Stimulated activated naive B cell treated with anti-CD40 and anti-IgM and Interleukin-4, amounts not matched to agents 10 μg/mL and 1 μg/mL and 100 μg/mL, for 72 hours (primary cell): Measurements from ENCODE around the gene TTLL1.

Source experiments
- ATAC-seq, 2 donors: fragments of 150-1000 bp; cut with Tn5 transposase; replicated peaks; 2 replicates each; pipeline ENCODE4 v1.10.0; 2021; ENCODE audit warnings: moderate library complexity in 1 of 2
- DNase-seq: peaks from one replicate; pipeline ENCODE4 v3.0.0; 2021
- H3K27ac Mint-ChIP-seq: one replicate; pipeline ENCODE4 v1.8.0; 2022; ENCODE audit warnings: mild to moderate bottlenecking, mixed read lengths
- H3K27me3 Mint-ChIP-seq, 2 donors: one replicate each; pipeline ENCODE4 v1.8.0; 2022; ENCODE audit warnings: mixed read lengths in 2 of 2
- H3K36me3 Mint-ChIP-seq, 2 donors: one replicate each; pipeline ENCODE4 v1.8.0; 2022; ENCODE audit warnings: mixed read lengths in 2 of 2, mild to moderate bottlenecking in 1 of 2
- H3K4me1 Mint-ChIP-seq, 2 donors: one replicate each; pipeline ENCODE4 v1.8.0; 2022; ENCODE audit warnings: mixed read lengths in 2 of 2, mild to moderate bottlenecking in 1 of 2
- H3K4me3 Mint-ChIP-seq, 2 donors: one replicate each; pipeline ENCODE4 v1.8.0; 2022; ENCODE audit warnings: mild to moderate bottlenecking in 2 of 2, mixed read lengths in 2 of 2, moderate library complexity in 1 of 2
- H3K9me3 Mint-ChIP-seq, 2 donors: one replicate each; pipeline ENCODE4 v1.8.0; 2022; ENCODE audit warnings: mixed read lengths in 2 of 2, mild to moderate bottlenecking in 1 of 2

Gene TTLL1

DNA sequence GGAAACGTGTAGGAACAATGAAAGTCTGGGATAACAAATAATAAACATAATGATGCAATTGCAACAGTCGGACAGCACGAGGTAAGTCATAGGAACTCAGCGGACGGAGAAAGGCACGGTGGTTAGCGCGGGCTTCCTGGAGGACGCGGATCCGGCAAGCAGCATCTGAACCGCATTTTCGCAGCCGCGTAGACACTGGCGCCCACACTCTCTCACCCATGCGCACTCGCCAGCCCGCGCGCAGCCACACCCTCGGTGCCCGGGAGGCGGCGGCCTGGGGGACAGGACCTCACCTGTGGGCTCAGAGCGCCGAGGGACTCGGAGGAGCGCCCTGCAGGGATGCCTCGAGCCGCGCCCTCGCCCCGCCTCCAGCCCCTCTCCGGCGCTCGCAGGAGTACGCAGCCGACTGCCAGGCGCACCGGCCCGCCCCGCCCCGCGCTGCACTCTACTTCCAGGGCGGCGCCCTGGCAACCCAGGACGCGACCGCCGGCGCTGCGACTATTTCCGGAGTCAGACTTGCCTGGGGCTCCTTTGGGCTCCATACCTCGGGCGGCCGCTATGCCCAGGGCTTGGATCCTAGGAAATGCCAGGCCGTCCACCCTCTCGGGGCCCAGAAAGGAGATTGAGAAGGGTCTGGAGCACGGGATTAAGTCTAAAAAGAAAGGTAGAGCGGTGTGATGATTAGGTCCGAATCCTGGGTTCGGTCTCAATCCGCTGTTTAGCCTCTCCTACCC is at the start of gene TTLL1:
TSS of gene TTLL1 (minus strand) at position 408 of the 734 bp plus-strand sequence. CDS start 13,805 bp downstream, outside the sequence.
- peaks cover 5 to 8% of the 10 kb centered on the region in 2 donors for H3K36me3 Mint-ChIP-seq
- H3K27me3 Mint-ChIP-seq = no peaks in the 10 kb centered on the region
- peak within 1 kb of the TSS; percentile 62 for H3K27ac Mint-ChIP-seq
- H3K4me3 Mint-ChIP-seq = peak within 1 kb of the TSS; percentile 84 to 92
- peak; percentile 92 to 93 for ATAC-seq
- DNase-seq = peak; percentile 87
- H3K9me3 Mint-ChIP-seq = no peaks in the 10 kb centered on the region
- H3K4me1 Mint-ChIP-seq = peaks cover 10 to 25% of the 10 kb centered on the region in 2 donors

DNA sequence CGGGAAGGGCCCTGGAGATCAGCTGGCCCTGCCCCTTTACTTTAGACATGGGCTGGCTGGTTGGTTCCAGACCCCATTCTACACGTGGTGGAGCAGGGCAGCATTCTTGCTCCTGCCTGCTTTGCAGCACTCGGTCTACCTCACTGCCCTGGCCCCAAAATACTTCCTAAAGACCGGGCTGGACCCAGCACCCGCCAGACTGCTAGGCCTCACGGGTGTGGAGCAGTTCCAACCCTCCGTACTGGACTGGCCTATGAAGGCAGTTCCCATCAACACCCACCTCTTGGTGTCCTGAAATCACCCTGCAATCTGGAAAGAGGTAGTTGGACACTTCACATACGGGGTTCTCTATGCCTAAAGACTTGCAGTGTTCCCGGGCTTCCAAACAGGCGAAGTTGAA is 47.6 kb upstream of the TTLL1 start:
- H3K4me1 Mint-ChIP-seq = peaks cover 7 to 32% of the 10 kb centered on the region in 2 donors
- DNase-seq = no peak

DNA sequence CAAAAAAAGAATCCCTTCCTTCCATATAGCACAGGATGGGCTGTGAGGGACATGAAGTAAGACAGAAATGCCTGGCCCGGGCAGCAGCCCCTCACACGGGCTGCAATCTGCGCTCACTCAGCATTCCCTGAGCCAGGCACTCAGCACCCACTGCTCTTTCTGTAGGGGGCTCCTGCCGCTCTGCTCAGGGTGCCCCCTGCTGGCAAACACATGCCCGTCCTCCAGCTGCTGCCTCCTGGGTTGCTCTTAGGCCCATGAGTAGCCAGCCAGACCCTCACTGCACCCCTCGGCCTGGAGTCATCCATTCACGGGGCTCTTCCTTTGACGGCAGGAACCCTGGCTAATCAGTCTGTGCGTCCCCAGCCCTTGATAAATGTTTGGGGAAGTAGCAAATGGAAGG is 47.1 kb upstream of the TTLL1 start:
- DNase-seq (no peak), ATAC-seq (peak; percentile 81 to 83)
- no peak overlapping the region for H3K27ac Mint-ChIP-seq
- no peaks in the 10 kb centered on the region for H3K9me3 Mint-ChIP-seq
- no peaks in the 10 kb centered on the region for H3K27me3 Mint-ChIP-seq
- H3K4me3 Mint-ChIP-seq = no peak overlapping the region
- H3K4me1 Mint-ChIP-seq = peaks cover 7 to 31% of the 10 kb centered on the region in 2 donors
- H3K36me3 Mint-ChIP-seq = peaks cover 74 to 84% of the 10 kb centered on the region in 2 donors

More for the DNA sequence above, 47.6 kb upstream of the TTLL1 start:
- H3K27me3 Mint-ChIP-seq = no peaks in the 10 kb centered on the region
- no peak overlapping the region for H3K27ac Mint-ChIP-seq
- no peak overlapping the region for H3K4me3 Mint-ChIP-seq
- H3K9me3 Mint-ChIP-seq = no peaks in the 10 kb centered on the region
- no peak for ATAC-seq
- peaks cover 69 to 78% of the 10 kb centered on the region in 2 donors for H3K36me3 Mint-ChIP-seq

DNA sequence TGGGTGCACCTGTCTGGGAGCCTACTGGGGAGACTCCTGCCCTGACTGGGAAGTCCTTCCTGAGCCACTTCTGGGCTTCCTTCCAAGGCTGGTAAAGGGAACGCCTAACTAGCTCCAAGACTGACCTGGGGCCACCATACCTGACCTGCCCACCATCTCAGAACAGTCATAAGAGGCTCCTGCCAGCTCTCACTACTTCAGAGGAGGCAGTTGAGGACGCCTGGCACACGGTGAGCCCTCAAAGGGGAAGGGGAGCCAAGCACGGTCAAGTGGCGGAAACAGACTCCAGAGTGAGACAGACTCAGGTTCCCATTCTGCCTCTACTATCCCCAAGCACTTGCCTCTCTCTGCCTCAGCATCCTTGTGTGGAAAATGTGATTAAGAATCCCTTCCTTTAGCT is 46.4 kb upstream of the TTLL1 start:
- no peaks in the 10 kb centered on the region for H3K9me3 Mint-ChIP-seq
- DNase-seq (no peak), ATAC-seq (no peak)
- H3K4me3 Mint-ChIP-seq = no peak overlapping the region
- no peaks in the 10 kb centered on the region for H3K27me3 Mint-ChIP-seq
- no peak overlapping the region for H3K27ac Mint-ChIP-seq
- peaks cover 78 to 80% of the 10 kb centered on the region in 2 donors for H3K36me3 Mint-ChIP-seq
- H3K4me1 Mint-ChIP-seq = peaks cover 7 to 26% of the 10 kb centered on the region in 2 donors

DNA sequence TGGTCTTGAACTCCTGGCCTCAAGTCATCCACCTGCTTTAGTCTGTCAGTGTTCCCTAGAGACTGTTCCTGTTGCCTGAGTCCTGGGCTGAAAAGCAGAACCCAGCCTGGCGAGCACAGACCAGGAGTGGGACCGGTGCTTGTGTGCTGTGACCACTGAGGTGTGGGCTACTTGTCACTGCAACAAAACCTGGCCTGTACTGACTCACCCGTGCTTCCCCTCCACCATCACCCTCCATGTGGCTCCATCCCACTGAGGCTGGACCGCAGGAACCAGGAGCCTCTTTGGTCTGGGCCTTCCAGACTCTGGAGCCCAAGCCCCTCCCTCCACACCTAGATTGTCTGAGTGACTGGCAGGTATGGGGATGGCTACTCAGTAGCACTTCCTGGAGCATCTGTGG is 45.4 kb upstream of the TTLL1 start:
- ATAC-seq (no peak), DNase-seq (no peak)
- H3K27ac Mint-ChIP-seq = no peak overlapping the region
- H3K4me3 Mint-ChIP-seq = no peak overlapping the region
- peaks cover 12 to 25% of the 10 kb centered on the region in 2 donors for H3K4me1 Mint-ChIP-seq
- peaks cover 0 to 6% of the 10 kb centered on the region in 2 donors for H3K27me3 Mint-ChIP-seq
- H3K9me3 Mint-ChIP-seq = no peaks in the 10 kb centered on the region
- H3K36me3 Mint-ChIP-seq = peaks cover 74 to 78% of the 10 kb centered on the region in 2 donors

DNA sequence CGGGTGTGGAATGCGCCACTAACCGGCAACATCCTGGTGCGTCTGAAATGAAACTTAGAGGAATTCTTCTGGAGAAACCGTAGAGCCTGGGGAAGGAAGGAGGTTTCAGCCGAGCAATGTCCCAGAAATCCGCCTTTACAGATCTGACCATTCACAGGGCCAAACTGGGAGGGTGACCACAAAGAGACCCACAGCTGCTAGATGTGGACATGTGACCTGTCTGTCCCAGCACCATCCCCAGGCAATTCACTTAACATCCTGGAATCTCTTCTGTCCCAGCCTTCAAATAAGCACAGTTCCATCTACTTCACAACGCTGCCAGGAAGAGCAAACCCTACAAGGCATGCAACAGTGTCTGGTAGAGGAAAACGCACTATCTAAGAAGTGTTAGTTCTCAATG is 44.2 kb upstream of the TTLL1 start:
- Mint-ChIP-seq H3K9me3 (no peaks in the 10 kb centered on the region), H3K4me3 (no peak overlapping the region), H3K36me3 (peaks cover 70 to 71% of the 10 kb centered on the region in 2 donors), H3K4me1 (peaks cover 17 to 31% of the 10 kb centered on the region in 2 donors), H3K27ac (no peak overlapping the region), H3K27me3 (peaks cover 8 to 15% of the 10 kb centered on the region in 2 donors)
- DNase-seq (no peak), ATAC-seq (no peak)

DNA sequence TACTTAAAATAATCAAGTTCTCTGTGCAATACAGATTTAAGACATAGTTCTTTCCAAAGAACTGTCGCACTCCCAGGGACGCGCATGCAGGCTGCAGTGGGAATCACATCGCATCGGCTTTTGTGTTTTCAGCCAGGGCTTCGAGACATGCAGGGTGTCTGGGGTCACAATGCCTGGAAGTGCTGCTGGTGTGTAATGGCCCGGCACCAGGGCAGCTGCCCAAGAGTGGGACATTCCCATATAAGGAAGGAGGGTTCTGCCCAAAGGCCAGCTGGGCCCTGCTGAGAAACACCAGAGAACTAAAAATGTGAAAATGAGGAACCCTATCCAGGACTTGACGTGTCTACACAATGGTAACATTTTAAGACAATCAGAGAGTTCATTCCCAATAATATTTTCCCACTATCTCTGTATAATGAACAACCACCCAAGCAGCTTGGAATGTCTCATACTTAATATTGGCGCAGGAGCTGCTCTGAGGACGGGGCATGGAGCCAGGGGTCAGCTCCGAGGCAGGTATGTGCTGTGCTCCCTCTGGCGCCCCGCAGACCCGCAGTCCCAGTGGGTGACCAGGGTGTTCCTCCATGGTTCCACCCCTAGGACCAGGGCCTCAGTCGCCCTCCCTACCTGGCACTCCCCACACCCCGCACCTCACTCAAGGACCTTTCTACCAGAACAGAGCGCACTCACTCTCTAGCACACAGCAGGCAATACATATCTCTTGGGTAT is 42.7 kb upstream of the TTLL1 start:
- Mint-ChIP-seq H3K27ac (no peak overlapping the region), H3K4me1 (peaks cover 21 to 42% of the 10 kb centered on the region in 2 donors), H3K27me3 (peaks cover 15 to 26% of the 10 kb centered on the region in 2 donors), H3K4me3 (no peak overlapping the region), H3K36me3 (peaks cover 60% of the 10 kb centered on the region in 2 donors), H3K9me3 (no peaks in the 10 kb centered on the region)
- ATAC-seq (no peak), DNase-seq (no peak)

DNA sequence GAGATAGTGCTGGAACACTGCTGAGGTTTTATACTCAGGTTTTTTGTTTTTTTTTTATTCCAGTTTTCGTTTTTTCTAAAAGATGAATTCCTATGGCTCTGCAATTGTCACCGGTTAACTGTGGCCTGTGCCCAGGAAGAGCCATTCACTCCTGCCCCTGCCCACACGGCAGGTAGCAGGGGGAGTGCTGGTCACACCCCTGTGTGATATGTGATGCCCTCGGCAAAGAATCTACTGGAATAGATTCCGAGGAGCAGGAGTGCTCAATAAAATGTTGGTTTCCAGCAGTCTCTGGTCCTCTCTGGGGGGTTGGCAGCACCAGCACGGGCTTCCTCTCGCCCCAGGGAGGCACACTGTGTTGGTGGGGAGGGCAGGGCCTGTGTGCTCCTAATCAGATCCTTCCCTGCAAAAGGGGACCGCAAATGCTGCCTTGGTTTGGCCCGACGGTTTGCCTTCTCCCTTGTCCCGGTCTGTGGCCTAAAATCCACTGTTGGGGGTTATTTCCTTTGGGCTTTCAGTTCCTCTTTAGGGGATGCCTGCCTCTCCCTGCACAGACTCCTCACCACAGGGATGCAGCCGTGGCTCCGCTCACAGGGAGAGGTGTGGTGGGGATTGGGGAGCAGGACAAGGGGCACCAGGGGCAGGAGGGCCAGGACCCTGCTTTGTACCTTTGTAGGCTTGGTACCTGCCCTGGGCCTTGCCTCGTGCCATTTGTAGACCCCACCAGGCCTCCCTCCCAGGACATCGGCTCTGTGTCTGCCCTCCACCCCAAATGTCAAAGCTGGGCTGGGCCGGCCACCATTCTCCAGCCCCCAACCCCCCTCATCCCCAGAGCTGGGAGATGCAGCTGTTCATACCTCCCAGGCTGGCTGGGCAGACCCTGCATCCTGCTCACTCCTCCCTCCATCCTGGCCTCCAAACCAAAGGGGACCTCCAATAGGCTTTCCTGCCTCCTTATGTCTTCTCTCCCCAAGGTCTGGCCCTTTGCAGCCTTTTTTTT is 40.5 kb upstream of the TTLL1 start:
- no peaks in the 10 kb centered on the region for H3K9me3 Mint-ChIP-seq
- H3K27ac Mint-ChIP-seq = peak overlapping the region; percentile 88
- ATAC-seq (no peak), DNase-seq (no peak)
- peaks cover 42 to 43% of the 10 kb centered on the region in 2 donors for H3K36me3 Mint-ChIP-seq
- no peak overlapping the region for H3K4me3 Mint-ChIP-seq
- peaks cover 15 to 39% of the 10 kb centered on the region in 2 donors for H3K27me3 Mint-ChIP-seq
- peaks cover 16 to 36% of the 10 kb centered on the region in 2 donors for H3K4me1 Mint-ChIP-seq

DNA sequence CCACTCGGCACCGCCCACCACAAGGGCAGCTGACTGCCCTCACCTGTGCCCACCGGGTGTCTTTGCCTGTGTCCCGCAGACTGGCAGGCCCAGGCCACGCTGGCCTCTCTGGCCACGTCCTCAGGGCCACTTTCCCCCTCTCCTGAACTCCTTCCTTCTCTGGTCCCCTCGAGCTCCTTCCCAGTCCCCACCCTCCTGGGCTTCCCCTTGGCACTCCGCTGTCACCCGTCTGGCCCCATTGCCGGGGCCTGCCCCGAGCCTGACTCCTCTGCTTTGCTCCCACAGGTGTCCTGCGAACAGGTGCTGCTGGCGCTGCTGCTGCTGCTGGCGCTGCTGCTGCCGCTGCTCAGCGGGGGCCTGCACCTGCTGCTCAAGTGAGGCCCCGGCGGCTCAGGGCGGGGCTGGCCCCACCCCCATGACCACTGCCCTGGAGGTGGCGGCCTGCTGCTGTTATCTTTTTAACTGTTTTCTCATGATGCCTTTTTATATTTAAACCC is 39.8 kb upstream of the TTLL1 start:
- peaks cover 35 to 36% of the 10 kb centered on the region in 2 donors for H3K36me3 Mint-ChIP-seq
- H3K4me3 Mint-ChIP-seq = peak overlapping the region in 1 of 2 donors; percentile 17
- H3K9me3 Mint-ChIP-seq = no peaks in the 10 kb centered on the region
- peaks cover 16 to 36% of the 10 kb centered on the region in 2 donors for H3K4me1 Mint-ChIP-seq
- H3K27me3 Mint-ChIP-seq = peaks cover 17 to 43% of the 10 kb centered on the region in 2 donors
- ATAC-seq = peak; percentile 61 to 62
- H3K27ac Mint-ChIP-seq = peak overlapping the region; percentile 88
- DNase-seq = no peak

DNA sequence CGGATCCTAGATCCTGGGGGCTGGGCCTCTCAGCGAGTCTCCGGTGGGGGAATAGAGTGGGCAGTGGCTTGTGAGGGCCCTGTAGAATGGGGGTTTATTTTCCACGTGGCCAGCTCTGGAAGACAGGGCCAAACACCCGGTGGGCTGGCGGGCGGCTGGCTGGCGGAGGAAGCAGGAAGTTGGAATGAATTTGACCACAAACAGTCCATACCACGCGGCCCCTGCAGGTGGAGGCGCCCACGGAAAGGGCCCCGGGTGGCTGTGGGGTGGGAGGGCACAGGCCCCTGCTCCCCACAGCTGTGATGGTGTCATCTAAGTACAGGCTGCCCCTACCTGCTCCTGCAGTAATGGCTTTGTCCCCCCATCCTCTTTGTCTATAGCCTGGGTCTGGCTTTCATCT is 38.9 kb upstream of the TTLL1 start:
- H3K9me3 Mint-ChIP-seq = no peaks in the 10 kb centered on the region
- ATAC-seq (peak; percentile 23 to 56), DNase-seq (no peak)
- H3K4me3 Mint-ChIP-seq = no peak overlapping the region
- peaks cover 26 to 29% of the 10 kb centered on the region in 2 donors for H3K36me3 Mint-ChIP-seq
- peaks cover 19 to 49% of the 10 kb centered on the region in 2 donors for H3K27me3 Mint-ChIP-seq
- peaks cover 16 to 36% of the 10 kb centered on the region in 2 donors for H3K4me1 Mint-ChIP-seq
- peak overlapping the region; percentile 47 for H3K27ac Mint-ChIP-seq

DNA sequence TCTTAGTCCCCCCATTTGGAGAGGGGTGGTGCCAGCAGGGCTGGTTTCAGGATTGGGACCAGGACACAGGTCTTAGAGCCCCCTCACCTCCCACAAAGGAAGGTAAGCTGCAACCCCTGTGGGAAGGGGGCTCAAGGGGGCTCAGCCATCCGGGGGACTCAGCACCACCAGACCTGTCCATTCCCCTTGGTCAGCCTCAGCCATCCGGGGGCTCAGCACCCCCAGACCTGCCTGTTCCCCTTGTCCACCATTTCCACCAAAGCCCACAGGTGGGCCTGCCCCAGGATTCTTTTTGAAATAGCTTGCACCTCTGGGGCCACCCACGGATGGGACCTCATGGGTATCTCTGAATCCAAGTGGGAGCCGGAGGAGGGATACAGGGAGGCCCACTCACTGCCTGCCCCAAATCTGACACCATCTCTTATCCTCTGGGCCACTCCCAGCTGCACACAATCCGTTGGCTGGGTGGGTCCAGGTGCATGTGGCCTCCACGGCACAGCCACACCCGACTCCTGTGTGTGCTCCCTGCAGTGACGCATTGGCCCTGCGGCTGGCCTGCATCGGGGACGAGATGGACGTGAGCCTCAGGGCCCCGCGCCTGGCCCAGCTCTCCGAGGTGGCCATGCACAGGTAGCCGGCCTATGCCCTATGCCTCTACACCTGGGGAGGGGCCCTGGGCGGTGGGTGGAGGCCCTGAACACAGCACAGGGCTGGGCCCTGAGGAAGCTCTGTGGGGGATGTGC is 38.1 kb upstream of the TTLL1 start:
- ATAC-seq = no peak
- Mint-ChIP-seq H3K4me1 (peaks cover 16 to 40% of the 10 kb centered on the region in 2 donors), H3K9me3 (no peaks in the 10 kb centered on the region), H3K27me3 (peaks cover 23 to 55% of the 10 kb centered on the region in 2 donors), H3K27ac (no peak overlapping the region), H3K4me3 (no peak overlapping the region), H3K36me3 (peaks cover 18 to 22% of the 10 kb centered on the region in 2 donors)
- DNase-seq = no peak

DNA sequence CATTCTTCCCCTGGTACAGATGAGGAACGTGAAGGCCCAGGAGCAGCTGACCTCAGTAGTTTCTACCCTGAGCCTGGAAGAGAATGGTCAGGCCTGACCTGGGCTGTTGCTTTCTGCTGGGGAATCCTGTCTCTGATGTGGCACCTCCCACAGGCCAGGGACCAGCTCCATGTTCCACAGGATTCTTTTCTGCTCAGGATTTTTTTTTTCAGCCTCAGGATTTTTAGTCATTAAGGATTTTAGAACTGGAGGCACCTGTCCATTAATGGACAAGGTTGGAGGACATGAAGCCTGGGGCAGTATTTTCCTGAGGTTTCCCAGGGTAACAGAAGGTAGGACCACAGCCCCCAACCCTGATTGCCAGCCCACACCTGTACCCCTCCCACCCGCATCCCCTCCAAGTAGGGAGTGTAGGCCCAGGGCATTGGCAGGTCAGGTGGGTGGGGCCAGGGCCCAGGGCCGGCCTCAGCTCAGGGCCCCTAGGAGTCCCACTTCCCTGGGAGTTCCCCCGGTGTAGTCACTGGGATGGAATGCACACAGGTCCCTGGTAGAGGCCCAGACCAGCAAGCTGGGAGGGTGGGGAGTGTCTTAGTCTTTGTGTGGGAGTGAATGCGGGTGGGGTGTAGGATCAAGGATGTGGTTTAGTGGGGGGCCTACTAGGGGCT is 37.4 kb upstream of the TTLL1 start:
- Mint-ChIP-seq H3K27me3 (peaks cover 28 to 55% of the 10 kb centered on the region in 2 donors), H3K27ac (no peak overlapping the region)
- DNase-seq = no peak

More for the DNA sequence above, 37.4 kb upstream of the TTLL1 start:
- Mint-ChIP-seq H3K36me3 (peaks cover 11 to 15% of the 10 kb centered on the region in 2 donors), H3K4me1 (peaks cover 23 to 47% of the 10 kb centered on the region in 2 donors), H3K9me3 (no peaks in the 10 kb centered on the region), H3K4me3 (no peak overlapping the region)
- ATAC-seq = no peak
